H1 (cell line): ENCODE measurements around the gene P4HA1. TPM values are rescaled to one million over a fixed set of nuclear protein-coding genes. Genes with fewer than 3 reads are reported as not detected.

ENCODE experiments used
- CHD2 ChIP-seq: IDR thresholded peaks from 2 replicates; pipeline ENCODE4 v1.6.1; 2012; ENCODE audit warnings: low read length, improper control_type of control experiment
- GTF2F1 ChIP-seq: IDR thresholded peaks from 2 replicates; pipeline ENCODE4 v1.6.1; 2012; ENCODE audit warnings: low read depth, low read length, improper control_type of control experiment, borderline replicate concordance
- HDAC6 ChIP-seq: IDR thresholded peaks from one replicate; pipeline ENCODE4 v1.7.1; 2012; ENCODE audit warnings: low read depth, mild to moderate bottlenecking, inconsistent platforms, low read length, moderate library complexity
- SP4 ChIP-seq: IDR thresholded peaks from 2 replicates; pipeline ENCODE4 v1.6.1; 2012; ENCODE audit warnings: low read length, inconsistent platforms
- ZNF274 ChIP-seq: IDR thresholded peaks from 2 replicates; pipeline ENCODE4 v1.7.0; 2012; ENCODE audit warnings: low read length, borderline replicate concordance; ENCODE audit errors: extremely low read depth
- polyA plus RNA-seq, 7 experiments: library from polyadenylated mRNA; depleted of rRNA in 3 of 7; stranded (reverse) in 5 of 7; unstranded in 2 of 7; fragments of >200 nt in 5 of 7; fragments of 200-250 nt in 2 of 7; gene quantifications; 1 replicate in 5 of 7; 2 replicates in 1 of 7; 4 replicates in 1 of 7; pipeline versions ENCODE4 v1.2.1 to v1.2.3, GENCODE V29; 2011 to 2013; ENCODE audit warnings: missing spikeins in 2 of 7, mixed read lengths in 2 of 7
- total RNA-seq: library from RNA; stranded (reverse); fragmentation: NEBNext Ultra II Directional; extraction: Animal tissue kit (Norgen Biotek cat#: 25700); gene quantifications from 2 replicates; pipeline ENCODE4 v1.2.1, GENCODE V29; 2021

P4HA1 gene
- total and polyA plus RNA-seq, 2 of the 8 experiments (the other 6 are each of a cell fraction or from before 2014, with no cell fraction given): 12.0 to 25.7 TPM

DNA sequence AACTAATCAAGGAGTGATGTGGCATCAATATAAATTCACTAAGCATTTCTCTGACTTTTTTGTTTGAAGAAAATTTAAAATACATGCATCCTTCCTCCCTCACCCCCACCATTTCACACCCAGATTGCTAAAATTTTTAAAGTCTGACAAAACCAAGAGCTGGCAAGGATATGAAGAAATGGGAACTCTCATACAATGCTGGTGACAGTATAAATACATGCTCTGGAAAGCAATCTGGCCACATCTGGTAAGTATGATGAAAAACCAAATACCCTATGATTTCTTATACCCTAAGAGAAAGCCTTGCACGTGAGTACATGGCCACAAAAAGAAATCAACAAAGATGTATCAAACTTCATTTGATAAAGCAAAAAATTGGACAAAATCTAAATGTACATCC, 31.2 kb downstream of the P4HA1 start (continued):
- TF ChIP-seq HDAC6: no peak
- TF ChIP-seq ZNF274: no peak
- no peak for TF ChIP-seq CHD2
- TF ChIP-seq GTF2F1: no peak
- TF ChIP-seq SP4: no peak
